ENCODE results near the gene EDDM13.

DNA sequence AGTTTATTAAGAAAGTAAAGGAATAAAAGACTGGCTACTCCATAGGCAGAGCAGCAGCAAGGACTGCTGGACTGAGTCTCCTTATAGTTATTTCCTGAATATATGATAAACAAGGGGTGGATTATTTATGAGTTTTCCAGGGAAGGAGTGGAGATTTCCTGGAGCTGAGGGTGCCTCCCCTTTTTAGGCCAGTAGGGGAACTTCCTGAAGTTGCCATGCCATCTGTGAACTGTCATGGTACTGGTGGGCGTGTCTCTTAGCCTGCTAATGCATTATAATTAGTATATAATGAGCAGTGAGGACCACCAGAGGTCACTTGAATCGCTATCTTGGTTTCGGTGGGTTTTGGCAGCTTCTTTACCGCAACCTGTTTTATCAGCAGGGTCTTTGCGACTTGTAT is 28.6 kb downstream of the EDDM13 start:
- TF ChIP-seq, protein P1, sequence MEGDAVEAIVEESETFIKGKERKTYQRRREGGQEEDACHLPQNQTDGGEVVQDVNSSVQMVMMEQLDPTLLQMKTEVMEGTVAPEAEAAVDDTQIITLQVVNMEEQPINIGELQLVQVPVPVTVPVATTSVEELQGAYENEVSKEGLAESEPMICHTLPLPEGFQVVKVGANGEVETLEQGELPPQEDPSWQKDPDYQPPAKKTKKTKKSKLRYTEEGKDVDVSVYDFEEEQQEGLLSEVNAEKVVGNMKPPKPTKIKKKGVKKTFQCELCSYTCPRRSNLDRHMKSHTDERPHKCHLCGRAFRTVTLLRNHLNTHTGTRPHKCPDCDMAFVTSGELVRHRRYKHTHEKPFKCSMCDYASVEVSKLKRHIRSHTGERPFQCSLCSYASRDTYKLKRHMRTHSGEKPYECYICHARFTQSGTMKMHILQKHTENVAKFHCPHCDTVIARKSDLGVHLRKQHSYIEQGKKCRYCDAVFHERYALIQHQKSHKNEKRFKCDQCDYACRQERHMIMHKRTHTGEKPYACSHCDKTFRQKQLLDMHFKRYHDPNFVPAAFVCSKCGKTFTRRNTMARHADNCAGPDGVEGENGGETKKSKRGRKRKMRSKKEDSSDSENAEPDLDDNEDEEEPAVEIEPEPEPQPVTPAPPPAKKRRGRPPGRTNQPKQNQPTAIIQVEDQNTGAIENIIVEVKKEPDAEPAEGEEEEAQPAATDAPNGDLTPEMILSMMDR (IDR thresholded peaks at IDR 0.05 in 8 of 11, conservative IDR thresholded peaks at IDR 0.05 in 3 of 11): no peak
- TF ChIP-seq POLR2A (IDR thresholded peaks at IDR 0.05) (no peak), POLR2AphosphoS5 (IDR thresholded peaks at IDR 0.05) (no peak)

All from spleen (tissue), 7 donors.